IMR-90 (cell line): ENCODE measurements around the gene GJC1. TPM values are rescaled to one million over a fixed set of nuclear protein-coding genes. Genes with fewer than 3 reads are reported as not detected.

Source experiments
- ATAC-seq: fragments of 200-7000 bp; cut with Tn5 transposase; 2 replicates; pipeline ENCODE4 v1.9.1; 2020; ENCODE audit warnings: low read depth, mild to moderate bottlenecking, moderate library complexity
- BruUV-seq: library from RNA; stranded (reverse); fragments of 400-500 nt; replicated peaks from 2 replicates; lab custom pipeline; 2021; lab: Mats Ljungman, UMichigan
- CTCF ChIA-PET: fragments of 300-600 bp; formaldehyde crosslinking; extraction: SDS; loops from one replicate; lab custom pipeline; 2021; ENCODE audit warnings: antibody characterized with exemption; lab: Yijun Ruan, JAX
- POLR2A ChIA-PET: fragments of 300-600 bp; sonication (Branson Sonifier 250); formaldehyde crosslinking; loops from one replicate; lab custom pipeline; 2022; ENCODE audit warnings: antibody characterized with exemption; ENCODE audit not compliant: unreplicated experiment; lab: Charles Lee
- DNase-seq: peaks from one replicate; pipeline ENCODE4 v3.0.0; 2013
- H2AFZ ChIP-seq: replicated peaks from 2 replicates; pipeline ENCODE3; 2013; ENCODE audit warnings: low read length, mild to moderate bottlenecking; ENCODE audit not compliant: poor library complexity
- H2AK5ac ChIP-seq: 2 replicates; pipeline ENCODE4 v1.6.1; 2013; ENCODE audit warnings: low read depth, low read length, inconsistent platforms
- H2AK9ac ChIP-seq: replicated peaks from 2 replicates; pipeline ENCODE3; 2013; ENCODE audit warnings: mild to moderate bottlenecking, low read depth, low read length, moderate library complexity; ENCODE audit not compliant: poor library complexity
- H2BK120ac ChIP-seq: 2 replicates; pipeline ENCODE4 v1.6.1; 2013; ENCODE audit warnings: low read depth, low read length, inconsistent platforms
- H2BK15ac ChIP-seq: 3 replicates; pipeline ENCODE4 v1.6.1; 2013; ENCODE audit warnings: low read depth, low read length, inconsistent platforms
- H2BK20ac ChIP-seq: 2 replicates; pipeline ENCODE4 v1.6.1; 2013; ENCODE audit warnings: low read depth, mild to moderate bottlenecking, inconsistent platforms, low read length, moderate library complexity
- H2BK5ac ChIP-seq: 2 replicates; pipeline ENCODE4 v1.6.1; 2013; ENCODE audit warnings: mild to moderate bottlenecking, low read depth, low read length, inconsistent platforms; ENCODE audit not compliant: poor library complexity, severe bottlenecking
- H3K14ac ChIP-seq: replicated peaks from 2 replicates; pipeline ENCODE4 v1.6.1; 2013; ENCODE audit warnings: low read depth, low read length, inconsistent platforms
- H3K18ac ChIP-seq: 2 replicates; pipeline ENCODE4 v1.6.1; 2013; ENCODE audit warnings: low read depth, low read length, control low read depth
- H3K23ac ChIP-seq: 2 replicates; pipeline ENCODE4 v1.6.1; 2013; ENCODE audit warnings: low read depth, low read length, inconsistent platforms
- H3K27ac ChIP-seq: 2 replicates; pipeline ENCODE4 v1.5.1; 2013; ENCODE audit warnings: mild to moderate bottlenecking, control low read depth, low read length; ENCODE audit not compliant: insufficient read depth
- H3K27me3 ChIP-seq: 2 replicates; pipeline ENCODE4 v1.6.1; 2013; ENCODE audit warnings: low read length; ENCODE audit not compliant: control insufficient read depth, insufficient read depth
- H3K36me3 ChIP-seq: 2 replicates; pipeline ENCODE4 v1.6.1; 2013; ENCODE audit warnings: low read length, mixed read lengths; ENCODE audit not compliant: control insufficient read depth, insufficient read depth
- H3K4ac ChIP-seq: 2 replicates; pipeline ENCODE4 v1.6.1; 2013; ENCODE audit warnings: low read depth, low read length, inconsistent platforms
- H3K4me1 ChIP-seq: 2 replicates; pipeline ENCODE4 v1.6.1; 2013; ENCODE audit warnings: low read length, mixed read lengths; ENCODE audit not compliant: control insufficient read depth, insufficient read depth
- H3K4me2 ChIP-seq: 2 replicates; pipeline ENCODE4 v1.6.1; 2013; ENCODE audit warnings: low read depth, mild to moderate bottlenecking, control low read depth, low read length, moderate library complexity
- H3K4me3 ChIP-seq: 2 replicates; pipeline ENCODE4 v1.5.1; 2013; ENCODE audit warnings: low read depth, mild to moderate bottlenecking, control low read depth, low read length, moderate library complexity; ENCODE audit not compliant: insufficient read depth
- H3K56ac ChIP-seq: 2 replicates; pipeline ENCODE4 v1.6.1; 2013; ENCODE audit warnings: low read length, inconsistent platforms; ENCODE audit not compliant: insufficient read depth; ENCODE audit errors: extremely low read depth
- H3K79me1 ChIP-seq, 2 experiments: 2 replicates each; pipeline ENCODE4 v1.6.1; 2013; ENCODE audit warnings: low read length in 2 of 2, inconsistent platforms in 1 of 2, low read depth in 1 of 2
- H3K9ac ChIP-seq: 2 replicates; pipeline ENCODE4 v1.6.1; 2013; ENCODE audit warnings: low read depth, low read length, control low read depth
- H3K9me1 ChIP-seq: 2 replicates; pipeline ENCODE4 v1.6.1; 2013; ENCODE audit warnings: low read length, inconsistent platforms; ENCODE audit not compliant: insufficient read depth
- H3K9me3 ChIP-seq: 2 replicates; pipeline ENCODE4 v1.6.1; 2013; ENCODE audit warnings: low read length; ENCODE audit not compliant: control insufficient read depth, insufficient read depth
- H4K20me1 ChIP-seq: 2 replicates; pipeline ENCODE4 v1.6.1; 2013; ENCODE audit warnings: low read length, inconsistent platforms; ENCODE audit not compliant: insufficient read depth
- H4K5ac ChIP-seq: 2 replicates; pipeline ENCODE4 v1.6.1; 2013; ENCODE audit warnings: mild to moderate bottlenecking, low read depth, low read length, control low read depth
- H4K8ac ChIP-seq, 2 experiments: 2 replicates each; pipeline ENCODE4 v1.6.1; 2013; ENCODE audit warnings: low read depth in 2 of 2, low read length in 2 of 2, control low read depth in 1 of 2, inconsistent platforms in 1 of 2
- H4K91ac ChIP-seq: 2 replicates; pipeline ENCODE4 v1.6.1; 2013; ENCODE audit warnings: low read depth, low read length, inconsistent platforms; ENCODE audit not compliant: insufficient read depth
- BHLHE40 ChIP-seq: fragments of 150-350 bp; IDR thresholded peaks from 2 replicates; pipeline ENCODE4 v1.6.1; 2016; ENCODE audit warnings: mild to moderate bottlenecking, low read depth, low read length
- CEBPB ChIP-seq: IDR thresholded peaks from 2 replicates; pipeline ENCODE4 v1.6.1; 2012; ENCODE audit warnings: low read depth, low read length, improper control_type of control experiment
- CHD1 ChIP-seq: IDR thresholded peaks from 2 replicates; pipeline ENCODE4 v1.6.1; 2012; ENCODE audit warnings: low read depth, low read length, improper control_type of control experiment
- CTCF ChIP-seq: conservative IDR thresholded peaks from 2 replicates; pipeline ENCODE4 v1.5.1; 2012; ENCODE audit warnings: mild to moderate bottlenecking, low read depth, low read length, improper control_type of control experiment
- ELK1 ChIP-seq: fragments of 150-350 bp; IDR thresholded peaks from 2 replicates; pipeline ENCODE4 v1.6.1; 2016; ENCODE audit warnings: low read depth, mild to moderate bottlenecking, low read length, moderate library complexity, borderline replicate concordance
- FOS ChIP-seq: fragments of 150-350 bp; IDR thresholded peaks from 2 replicates; pipeline ENCODE4 v1.6.1; 2016; ENCODE audit warnings: low read depth, low read length
- MAFK ChIP-seq: IDR thresholded peaks from 2 replicates; pipeline ENCODE4 v1.6.1; 2012; ENCODE audit warnings: low read depth, low read length, improper control_type of control experiment
- MAZ ChIP-seq: IDR thresholded peaks from 2 replicates; pipeline ENCODE4 v1.6.1; 2012; ENCODE audit warnings: low read depth, mild to moderate bottlenecking, low read length, improper control_type of control experiment, moderate library complexity, borderline replicate concordance
- MXI1 ChIP-seq: IDR thresholded peaks from 2 replicates; pipeline ENCODE4 v1.6.1; 2012; ENCODE audit warnings: low read depth, mild to moderate bottlenecking, low read length, moderate library complexity, borderline replicate concordance
- NFE2L2 ChIP-seq: fragments of 150-350 bp; IDR thresholded peaks from 2 replicates; pipeline ENCODE4 v1.6.1; 2016; ENCODE audit warnings: low read depth, mild to moderate bottlenecking, low read length
- RCOR1 ChIP-seq: IDR thresholded peaks from 2 replicates; pipeline ENCODE4 v1.6.1; 2012; ENCODE audit warnings: mild to moderate bottlenecking, low read length, improper control_type of control experiment; ENCODE audit not compliant: insufficient replicate concordance
- SMC3 ChIP-seq: fragments of 150-350 bp; IDR thresholded peaks from 2 replicates; pipeline ENCODE4 v1.6.1; 2016; ENCODE audit warnings: low read depth, mild to moderate bottlenecking, antibody characterized with exemption, low read length, moderate library complexity
- USF2 ChIP-seq: fragments of 150-350 bp; IDR thresholded peaks from 2 replicates; pipeline ENCODE4 v1.6.1; 2017; ENCODE audit warnings: mild to moderate bottlenecking, antibody characterized with exemption, low read length, low read depth
- WGBS, 2 experiments: methylation state at CpG; one replicate each; pipeline versions ENCODE4 v1.1.5 to v1.1.7; 2013; ENCODE audit warnings: missing lambda C conversion rate in 2 of 2; ENCODE audit not compliant: insufficient read length in 1 of 2; ENCODE audit errors: extremely low coverage in 2 of 2; 5-methylcytosine and 5-hydroxymethylcytosine counted together
- dilution Hi-C: fragments of 300-500 bp; cut with HindIII; formaldehyde crosslinking; loops from one replicate; pipeline ENCODE4 v1.14.3; 2018; ENCODE audit warnings: low sequenced_read_pairs; ENCODE audit not compliant: unreplicated experiment
- in situ Hi-C: fragments of 300-500 bp; cut with MboI; formaldehyde crosslinking; loops from 3 replicates; pipeline ENCODE4 v1.14.3; 2019; ENCODE audit warnings: low sequenced_read_pairs, inconsistent platforms, mixed read lengths
- intact Hi-C: fragments of 100-400 bp; cut with micrococcal nuclease; formaldehyde crosslinking; loops from 2 replicates; pipeline ENCODE4 v1.10.0; 2022
- polyA plus RNA-seq, 3 experiments: library from polyadenylated mRNA; depleted of rRNA; stranded (reverse); fragments of >200 nt; gene quantifications; 2 replicates each; pipeline ENCODE4 v1.2.3, GENCODE V29; 2012; ENCODE audit warnings: low replicate concordance in 1 of 3
- total RNA-seq: library from RNA; depleted of rRNA; stranded (reverse); fragments of >200 nt; gene quantifications from 2 replicates; pipeline ENCODE4 v1.2.3, GENCODE V29; 2012

The GJC1 gene
- total and polyA plus RNA-seq, 2 of the 4 experiments (the other 2 are of a cell fraction) = 23.9 to 69.7 TPM

- Histone ChIP-seq H3K23ac (no peak overlapping the region), H2BK20ac (no peak overlapping the region), H2AK5ac (no peak overlapping the region), H2AK9ac (peak overlapping the region; percentile 37), H4K8ac (no peak overlapping the region), H3K79me1 (no peaks in the 10 kb centered on the region), H4K20me1 (no peaks in the 10 kb centered on the region; the same call in 1 of the 2 replicates), H3K4me3 (no peak overlapping the region), H3K4me1 (no peaks in the 10 kb centered on the region), H3K36me3 (peaks cover 4% of the 10 kb centered on the region; the same call in 1 of the 2 replicates), H3K27ac (no peak overlapping the region), H3K27me3 (peaks cover 11% of the 10 kb centered on the region), H4K91ac (no peak overlapping the region), H3K14ac (no peak overlapping the region), H4K5ac (no peak overlapping the region), H3K9ac (no peak overlapping the region), H3K4ac (no peak overlapping the region), H3K9me3 (no peaks in the 10 kb centered on the region), H2BK120ac (no peak overlapping the region), H3K56ac (no peak overlapping the region), H3K4me2 (no peak overlapping the region), H2BK15ac (no peak overlapping the region), H3K9me1 (0 out of 2 replicates have a peak, but pooled peaks cover 6% of the 10 kb centered on the region), H2AFZ (no peak overlapping the region), H3K18ac (no peak overlapping the region), H2BK5ac (no peak overlapping the region)
- CTCF ChIA-PET = interaction anchor here (0.6 kb wide), 1 partner anchor 49 kb away, joined by 4 read pairs; no protein-coding TSS in a partner anchor
- intact Hi-C loops (no loop called here), dilution Hi-C loops (no loop called here), in situ Hi-C loops (no loop called here)
- 92% methylated on average over 8 of the region's 17 CpGs; no CpG with 5 or more reads in 1 of the 2 experiments for WGBS, 2 experiments
- DNase-seq (no peak), ATAC-seq (no peak)
- POLR2A ChIA-PET = no interaction called here
- TF ChIP-seq FOS = no peak
- no peak for TF ChIP-seq SMC3
- no peak for TF ChIP-seq CHD1
- no peak for TF ChIP-seq MAFK
- no peak for TF ChIP-seq ELK1
- TF ChIP-seq CEBPB = no peak
- no peak for TF ChIP-seq RCOR1
- no peak for TF ChIP-seq NFE2L2
- TF ChIP-seq MAZ = no peak
- no peak for TF ChIP-seq CTCF
- no peak for TF ChIP-seq MXI1
- no peak for TF ChIP-seq BHLHE40
- TF ChIP-seq USF2 = no peak
- BruUV-seq = no TSS peak
Measured at GRCh38 chr17:44752953-44753861, 76.9 kb downstream of the GJC1 start.
